Activated naive CD4-positive, alpha-beta T cell treated with anti-CD3 and anti-CD28 coated beads for 36 hours (primary cell): Measurements from ENCODE around the gene GAL. TPM values are rescaled to one million over a fixed set of nuclear protein-coding genes. Genes with fewer than 3 reads are reported as not detected.
A peak's percentile ranks its signal among the peaks of the same experiment; 100 is the strongest.
"Not testable (repeated sequence)": the region's sequence is repeated elsewhere in the genome, so short reads cannot be mapped to it uniquely, and the experiment has no call there.

Experiments used
- CTCF ChIA-PET: fragments of 350-600 bp; sonication (Branson Sonifier 250); formaldehyde crosslinking; loops from one replicate; lab custom pipeline; 2021; ENCODE audit warnings: antibody characterized with exemption; lab: Charles Lee
- DNase-seq: peaks from one replicate; pipeline ENCODE4 v3.0.0-alpha.2; 2020
- H3K27ac Mint-ChIP-seq: one replicate; pipeline ENCODE4 v1.8.0; 2021; ENCODE audit warnings: mild to moderate bottlenecking, mixed read lengths
- H3K27me3 Mint-ChIP-seq: one replicate; pipeline ENCODE4 v1.8.0; 2021; ENCODE audit warnings: low read depth, mixed read lengths
- H3K36me3 Mint-ChIP-seq: one replicate; pipeline ENCODE4 v1.8.0; 2021; ENCODE audit warnings: low read depth, mixed read lengths
- H3K4me1 Mint-ChIP-seq: one replicate; pipeline ENCODE4 v1.8.0; 2021; ENCODE audit warnings: low read depth, mixed read lengths
- H3K4me3 Mint-ChIP-seq: one replicate; pipeline ENCODE4 v1.8.0; 2021; ENCODE audit warnings: mild to moderate bottlenecking, moderate library complexity, mixed read lengths
- H3K9me3 Mint-ChIP-seq: one replicate; pipeline ENCODE4 v1.8.0; 2021; ENCODE audit warnings: mixed read lengths
- intact Hi-C: fragments of 100-400 bp; cut with micrococcal nuclease; formaldehyde crosslinking; loops from one replicate; pipeline ENCODE4 v1.15.1; 2023
- total RNA-seq, 2 experiments: library from RNA; stranded (reverse); gene quantifications; one replicate each; pipeline ENCODE4 v1.2.3, GENCODE V29; 2021

Gene GAL, protein sequence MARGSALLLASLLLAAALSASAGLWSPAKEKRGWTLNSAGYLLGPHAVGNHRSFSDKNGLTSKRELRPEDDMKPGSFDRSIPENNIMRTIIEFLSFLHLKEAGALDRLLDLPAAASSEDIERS
- total RNA-seq = 1 to 10 TPM; 3.6 to 3.9 TPM

- H3K9me3 Mint-ChIP-seq = no peaks in the 10 kb centered on the region
- no peak within 1 kb of the TSS for H3K27ac Mint-ChIP-seq
- intact Hi-C loops = no loop called here
- peak; percentile 19 for DNase-seq
- peaks cover 1% of the 10 kb centered on the region for H3K4me1 Mint-ChIP-seq
- H3K4me3 Mint-ChIP-seq = peak within 1 kb of the TSS; percentile 51
- H3K27me3 Mint-ChIP-seq = peaks cover 27% of the 10 kb centered on the region
- CTCF ChIA-PET = no interaction called here
- no peaks in the 10 kb centered on the region for H3K36me3 Mint-ChIP-seq
Observed at GRCh38 chr11:68684385-68685356, at the start of gene GAL. GAL (plus strand) TSS chr11:68684544; CDS start chr11:68684924, 380 bp downstream.

DNA sequence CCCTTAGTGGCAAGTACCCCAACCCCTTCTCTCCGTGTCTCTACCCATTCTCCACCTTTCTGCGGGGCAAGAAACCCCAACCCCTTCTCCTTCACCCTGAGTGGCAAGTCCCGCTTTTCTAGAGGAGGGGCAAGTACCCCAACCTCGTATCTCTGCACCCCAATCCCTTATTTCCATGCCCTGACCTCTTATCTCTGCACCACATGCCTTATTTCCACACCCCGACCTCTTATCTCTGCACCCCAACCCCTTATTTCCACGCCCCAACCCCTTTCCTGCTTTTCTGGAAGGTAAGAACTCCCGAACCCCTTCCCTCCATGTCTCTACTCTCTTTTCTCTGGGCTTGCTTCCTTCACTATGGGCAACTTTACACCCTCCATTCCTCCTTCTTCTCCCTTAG, 49.7 kb upstream of the GAL start:
- H3K27me3 Mint-ChIP-seq, DNase-seq, H3K4me1 Mint-ChIP-seq, H3K27ac Mint-ChIP-seq, CTCF ChIA-PET, H3K9me3 Mint-ChIP-seq, H3K4me3 Mint-ChIP-seq, H3K36me3 Mint-ChIP-seq: not testable (repeated sequence)
- intact Hi-C loops = loop anchor here (5.0 kb wide), 1 partner anchor 453 kb away; no protein-coding TSS in a partner anchor

GRCh38 chr11:68635172-68635571, 49.2 kb upstream of the GAL start:
- DNase-seq, H3K27me3 Mint-ChIP-seq, CTCF ChIA-PET, H3K4me1 Mint-ChIP-seq, H3K9me3 Mint-ChIP-seq, H3K4me3 Mint-ChIP-seq, H3K27ac Mint-ChIP-seq, intact Hi-C loops, H3K36me3 Mint-ChIP-seq: not testable (repeated sequence)

GRCh38 chr11:68635883-68636282, 48.5 kb upstream of the GAL start:
- CTCF ChIA-PET, H3K4me1 Mint-ChIP-seq, H3K9me3 Mint-ChIP-seq, H3K36me3 Mint-ChIP-seq, H3K27me3 Mint-ChIP-seq, DNase-seq, H3K27ac Mint-ChIP-seq, intact Hi-C loops, H3K4me3 Mint-ChIP-seq: not testable (repeated sequence)

DNA sequence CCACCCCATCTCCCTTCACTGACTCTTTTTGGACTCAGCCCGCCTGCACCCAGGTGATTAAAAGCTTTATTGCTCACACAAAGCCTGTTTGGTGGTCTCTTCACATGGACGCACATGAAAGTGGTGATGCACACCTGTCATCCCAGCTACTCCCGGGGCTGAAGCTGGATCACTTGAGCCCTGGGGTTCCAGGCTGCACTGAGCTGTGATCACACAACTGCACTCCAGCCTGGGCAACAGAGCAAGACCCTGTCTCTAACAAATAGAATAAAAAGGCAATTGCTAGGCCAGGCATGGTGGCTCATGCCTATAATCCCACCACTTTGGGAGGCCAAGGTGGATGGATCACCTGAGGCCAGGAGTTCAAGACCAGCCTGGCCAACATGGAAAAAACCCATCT, 45.0 kb upstream of the GAL start:
- H3K9me3 Mint-ChIP-seq, H3K4me1 Mint-ChIP-seq, CTCF ChIA-PET, H3K4me3 Mint-ChIP-seq, DNase-seq, H3K27ac Mint-ChIP-seq, H3K27me3 Mint-ChIP-seq, intact Hi-C loops, H3K36me3 Mint-ChIP-seq: not testable (repeated sequence)

DNA sequence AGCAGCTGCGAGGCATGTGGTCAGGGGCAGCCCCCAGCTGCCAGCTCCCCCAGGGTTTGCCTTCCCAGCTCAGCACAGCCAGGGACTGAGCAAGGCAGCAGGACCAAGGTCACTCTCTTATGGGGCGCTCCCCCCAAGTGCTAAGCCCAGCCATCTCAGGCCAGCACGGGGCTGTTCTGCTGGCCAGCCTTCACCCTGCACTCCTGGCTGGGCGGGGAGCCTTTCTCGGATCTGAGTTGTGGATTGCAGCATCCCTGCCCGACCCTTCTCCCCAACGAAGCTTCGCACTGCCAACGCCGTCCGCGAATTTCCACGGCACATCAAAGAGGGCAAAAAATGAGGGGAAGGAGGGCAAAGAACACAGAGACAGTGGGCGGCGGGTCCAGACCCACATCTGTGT, 42.5 kb upstream of the GAL start:
- DNase-seq = no peak
- Mint-ChIP-seq H3K4me1 (no peaks in the 10 kb centered on the region), H3K4me3 (no peak overlapping the region), H3K36me3 (no peaks in the 10 kb centered on the region), H3K27ac (no peak overlapping the region), H3K27me3 (peaks cover 6% of the 10 kb centered on the region), H3K9me3 (peaks cover 7% of the 10 kb centered on the region)
- intact Hi-C loops = no loop called here
- CTCF ChIA-PET = no interaction called here

DNA sequence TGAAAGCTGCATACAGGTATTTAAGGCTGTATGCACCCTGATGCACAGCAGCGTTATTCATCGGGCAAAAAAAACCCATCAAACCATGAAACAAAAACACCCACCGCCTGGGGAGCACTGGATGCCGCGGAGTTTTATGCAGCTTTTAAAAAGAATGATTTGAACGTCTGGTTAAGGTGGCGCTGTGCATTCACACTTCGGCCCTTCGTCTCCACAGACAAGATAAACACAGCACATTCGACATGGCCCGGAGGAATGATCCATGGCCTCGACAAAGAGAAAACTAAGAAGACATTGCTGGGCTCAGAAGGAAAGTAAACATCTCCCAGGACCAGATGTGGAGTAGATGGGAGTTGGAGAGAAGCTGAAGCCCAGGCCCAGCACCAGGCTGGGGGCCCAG, 40.8 kb upstream of the GAL start:
- intact Hi-C loops = no loop called here
- Mint-ChIP-seq H3K27ac (no peak overlapping the region), H3K4me1 (no peaks in the 10 kb centered on the region), H3K27me3 (peaks cover 9% of the 10 kb centered on the region), H3K36me3 (no peaks in the 10 kb centered on the region), H3K4me3 (no peak overlapping the region), H3K9me3 (peaks cover 14% of the 10 kb centered on the region)
- no peak for DNase-seq
- CTCF ChIA-PET = interaction anchor here (0.6 kb wide), 1 partner anchor 156 kb away, joined by 3 read pairs; no protein-coding TSS in a partner anchor

- no peak overlapping the region for H3K4me3 Mint-ChIP-seq
- H3K9me3 Mint-ChIP-seq = peaks cover 14% of the 10 kb centered on the region
- H3K27me3 Mint-ChIP-seq = peaks cover 19% of the 10 kb centered on the region
- CTCF ChIA-PET = interaction anchor here (1.7 kb wide), 1 partner anchor 197 kb away, joined by 5 read pairs; no protein-coding TSS in a partner anchor
- intact Hi-C loops = no loop called here
- H3K4me1 Mint-ChIP-seq = no peaks in the 10 kb centered on the region
- DNase-seq = no peak
- H3K27ac Mint-ChIP-seq = no peak overlapping the region
- no peaks in the 10 kb centered on the region for H3K36me3 Mint-ChIP-seq
Observed at GRCh38 chr11:68646832-68647231, 37.5 kb upstream of the GAL start.

- H3K9me3 Mint-ChIP-seq = peaks cover 14% of the 10 kb centered on the region
- peaks cover 19% of the 10 kb centered on the region for H3K27me3 Mint-ChIP-seq
- H3K36me3 Mint-ChIP-seq = no peaks in the 10 kb centered on the region
- H3K4me1 Mint-ChIP-seq = no peaks in the 10 kb centered on the region
- CTCF ChIA-PET = no interaction called here
- H3K4me3 Mint-ChIP-seq = no peak overlapping the region
- H3K27ac Mint-ChIP-seq = no peak overlapping the region
- no peak for DNase-seq
- intact Hi-C loops = no loop called here
Observed at GRCh38 chr11:68649851-68650555, 34.3 kb upstream of the GAL start.

- Mint-ChIP-seq H3K27ac (no peak overlapping the region), H3K4me3 (no peak overlapping the region), H3K4me1 (no peaks in the 10 kb centered on the region), H3K27me3 (peaks cover 15% of the 10 kb centered on the region), H3K9me3 (peaks cover 14% of the 10 kb centered on the region), H3K36me3 (no peaks in the 10 kb centered on the region)
- DNase-seq = no peak
- CTCF ChIA-PET = no interaction called here
- intact Hi-C loops = no loop called here
Observed at GRCh38 chr11:68650801-68651200, 33.5 kb upstream of the GAL start.

DNA sequence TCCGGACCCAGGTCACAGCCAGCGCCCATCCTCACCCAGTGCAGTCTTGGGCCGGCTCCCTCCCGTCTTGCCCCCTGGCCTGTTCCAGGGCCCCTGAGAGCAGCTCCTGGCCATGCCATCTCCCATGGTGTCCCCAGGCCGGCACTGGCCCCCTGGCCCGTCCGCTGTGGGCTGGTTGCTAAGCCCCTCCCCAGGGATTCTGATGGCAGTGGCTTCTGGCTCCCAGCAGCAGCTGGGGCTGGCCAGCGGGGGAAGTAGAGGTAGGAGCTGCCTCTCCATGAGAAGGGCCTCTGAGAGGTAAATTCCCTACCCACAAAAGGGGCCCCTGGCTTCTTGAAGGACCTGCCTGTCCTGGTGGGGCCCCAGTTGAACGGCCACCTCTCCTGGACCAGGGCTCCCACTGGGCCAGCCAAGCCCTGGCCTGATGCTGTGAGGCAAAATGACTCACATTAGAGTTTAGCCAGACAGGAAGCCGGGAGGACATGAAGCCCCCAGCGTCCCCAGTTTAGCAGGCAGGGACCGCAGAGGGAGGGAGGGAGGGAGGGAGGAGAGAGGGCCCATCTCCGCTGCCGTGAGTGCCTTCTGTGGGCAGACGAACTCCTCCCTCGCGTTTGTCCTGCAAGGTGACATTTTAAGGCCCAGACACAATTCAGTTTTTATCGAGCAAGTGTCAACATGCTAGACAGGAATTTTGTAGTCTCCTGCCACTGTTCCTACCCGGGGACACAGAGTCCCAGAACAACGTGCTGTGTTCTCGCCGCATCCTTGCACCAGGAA, 32.9 kb upstream of the GAL start:
- CTCF ChIA-PET = no interaction called here

More for the DNA sequence above, 32.9 kb upstream of the GAL start:
- Mint-ChIP-seq H3K27me3 (peaks cover 12% of the 10 kb centered on the region), H3K4me3 (no peak overlapping the region), H3K4me1 (no peaks in the 10 kb centered on the region), H3K27ac (no peak overlapping the region), H3K9me3 (peaks cover 10% of the 10 kb centered on the region), H3K36me3 (no peaks in the 10 kb centered on the region)
- DNase-seq = no peak
- intact Hi-C loops = no loop called here
